HUDEP-2 (cell line): ENCODE measurements around the gene OBSCN.

Experiments used
- DNase-seq, 76 experiments: peaks; one replicate each; lab custom pipeline; 2025; ENCODE audit not compliant: unreplicated experiment in 76 of 76; lab: John Stamatoyannopoulos, UW

The OBSCN gene

DNA sequence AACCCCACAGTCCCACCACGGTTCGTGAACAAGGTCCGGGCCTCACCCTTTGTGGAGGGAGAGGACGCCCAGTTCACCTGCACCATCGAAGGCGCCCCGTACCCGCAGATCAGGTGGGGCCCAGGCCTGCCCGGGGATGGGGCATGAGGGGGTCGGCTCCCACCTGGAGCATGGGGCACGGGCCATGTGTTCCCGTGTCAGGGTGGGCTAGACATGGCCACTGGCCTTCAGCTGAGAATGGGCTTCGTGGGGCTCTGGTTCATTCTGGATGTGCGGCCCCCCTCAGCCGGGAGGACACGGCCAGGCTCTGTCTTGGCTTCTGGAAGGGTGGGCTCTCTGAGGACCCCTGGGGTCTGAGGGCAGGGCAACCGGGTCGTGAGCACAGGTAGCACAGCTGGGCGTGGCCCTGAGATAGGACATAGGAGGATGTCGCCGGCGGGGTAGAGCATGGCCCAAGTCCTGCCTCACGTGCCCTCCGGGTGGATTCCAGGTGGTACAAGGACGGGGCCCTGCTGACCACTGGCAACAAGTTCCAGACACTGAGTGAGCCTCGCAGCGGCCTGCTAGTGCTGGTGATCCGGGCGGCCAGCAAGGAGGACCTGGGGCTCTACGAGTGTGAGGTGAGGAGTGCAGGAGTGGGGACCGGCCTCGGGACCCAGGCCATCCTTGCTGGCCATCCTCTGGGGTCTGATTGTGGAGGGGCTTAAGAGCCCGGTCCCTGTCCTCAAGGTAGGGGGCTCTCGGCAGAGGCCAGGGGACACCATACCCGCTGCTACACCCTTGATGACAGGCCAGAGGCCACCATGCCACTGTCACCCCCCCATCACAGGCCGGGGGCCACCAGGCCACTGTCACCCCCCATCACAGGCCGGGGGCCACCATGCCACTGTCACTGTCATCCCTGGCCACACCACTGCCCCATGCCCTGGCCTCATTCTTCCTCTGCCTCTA, 143.3 kb downstream of the OBSCN start:
- DNase-seq, result no peak

- no peak for DNase-seq
Observed at GRCh38 chr1:228351850-228352249, 144.0 kb downstream of the OBSCN start.

DNA sequence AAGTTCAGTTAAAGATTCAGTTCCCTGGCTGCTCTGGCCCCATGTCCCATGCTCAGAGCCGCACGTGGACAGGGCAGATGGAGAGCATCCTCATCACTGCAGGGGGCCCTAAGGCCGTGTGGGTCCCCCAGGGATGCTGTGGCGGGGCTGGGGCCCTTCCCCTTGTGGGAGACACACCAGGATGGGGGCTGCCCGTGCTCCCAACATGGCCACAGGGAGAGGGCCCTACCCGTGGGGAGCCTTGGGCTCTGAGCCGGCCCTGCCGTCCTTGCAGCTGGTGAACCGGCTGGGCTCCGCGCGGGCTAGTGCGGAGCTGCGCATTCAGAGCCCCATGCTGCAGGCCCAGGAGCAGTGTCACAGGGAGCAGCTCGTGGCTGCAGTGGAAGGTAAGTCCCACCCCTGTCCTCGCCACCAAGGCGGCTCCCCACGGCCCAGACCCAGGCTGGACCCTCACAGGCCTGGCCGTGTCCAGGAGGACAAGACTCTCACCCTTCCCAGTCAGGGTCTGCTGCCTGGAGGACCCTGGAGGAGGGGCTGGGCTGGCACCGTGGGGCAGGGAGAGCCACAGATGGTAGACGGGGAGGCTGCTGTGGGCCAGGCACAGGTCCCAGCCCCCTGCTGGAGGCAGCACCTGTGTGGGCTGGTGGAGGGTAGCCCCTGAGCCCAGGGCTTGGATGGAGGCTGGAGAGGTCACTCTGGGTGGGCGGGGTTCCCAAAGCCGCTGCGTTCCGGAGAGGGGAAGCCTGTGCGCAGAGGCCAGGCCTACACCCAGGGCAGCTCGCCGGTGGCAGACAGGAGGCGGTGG, 145.0 kb downstream of the OBSCN start:
- DNase-seq, result no peak

GRCh38 chr1:228353601-228354371, 145.9 kb downstream of the OBSCN start:
- DNase-seq, result no peak

DNA sequence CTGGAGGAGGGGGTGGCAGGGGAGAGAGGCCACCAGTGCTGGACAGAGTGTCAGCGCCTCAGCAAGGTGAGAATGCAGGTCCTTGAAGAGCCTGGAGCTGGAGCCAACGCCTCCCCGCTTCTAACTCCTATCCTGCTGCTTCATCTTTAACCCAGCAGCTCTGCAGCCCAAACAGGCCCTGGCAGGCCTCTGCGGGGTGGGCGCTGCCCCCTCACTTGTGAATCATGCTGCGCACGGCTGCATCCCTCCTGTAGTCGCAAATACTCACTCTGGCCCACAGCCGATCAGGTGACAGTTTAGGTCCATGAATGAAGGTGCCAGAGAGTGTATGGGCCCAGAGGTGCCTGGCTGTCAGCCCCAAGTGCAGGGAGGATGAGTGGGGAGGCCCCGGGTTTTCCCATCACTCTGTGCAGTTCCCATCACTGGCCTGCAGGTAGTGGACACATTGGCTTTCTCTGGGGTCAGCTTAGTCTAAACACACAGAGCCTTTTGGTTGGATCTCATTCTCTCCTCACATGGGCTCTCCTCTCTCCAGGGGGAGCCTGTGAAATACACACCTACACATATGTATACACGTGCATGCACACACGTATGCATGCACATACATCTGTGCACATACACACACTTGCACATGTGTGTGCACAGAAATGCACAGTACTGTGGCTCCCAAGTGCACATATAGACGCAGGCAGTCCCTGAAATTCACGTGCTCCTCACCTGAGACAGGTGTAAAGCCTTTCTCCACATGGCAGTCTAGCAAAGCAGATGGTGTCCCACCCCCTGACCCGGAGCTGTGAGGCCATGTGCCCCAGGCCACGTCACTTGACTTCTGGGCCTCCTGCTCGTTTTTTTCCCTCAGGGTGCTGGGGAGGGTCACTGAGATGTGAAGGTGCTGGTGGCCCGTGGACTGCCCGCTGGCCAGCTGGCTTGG, 146.8 kb downstream of the OBSCN start:
- no peak for DNase-seq

DNA sequence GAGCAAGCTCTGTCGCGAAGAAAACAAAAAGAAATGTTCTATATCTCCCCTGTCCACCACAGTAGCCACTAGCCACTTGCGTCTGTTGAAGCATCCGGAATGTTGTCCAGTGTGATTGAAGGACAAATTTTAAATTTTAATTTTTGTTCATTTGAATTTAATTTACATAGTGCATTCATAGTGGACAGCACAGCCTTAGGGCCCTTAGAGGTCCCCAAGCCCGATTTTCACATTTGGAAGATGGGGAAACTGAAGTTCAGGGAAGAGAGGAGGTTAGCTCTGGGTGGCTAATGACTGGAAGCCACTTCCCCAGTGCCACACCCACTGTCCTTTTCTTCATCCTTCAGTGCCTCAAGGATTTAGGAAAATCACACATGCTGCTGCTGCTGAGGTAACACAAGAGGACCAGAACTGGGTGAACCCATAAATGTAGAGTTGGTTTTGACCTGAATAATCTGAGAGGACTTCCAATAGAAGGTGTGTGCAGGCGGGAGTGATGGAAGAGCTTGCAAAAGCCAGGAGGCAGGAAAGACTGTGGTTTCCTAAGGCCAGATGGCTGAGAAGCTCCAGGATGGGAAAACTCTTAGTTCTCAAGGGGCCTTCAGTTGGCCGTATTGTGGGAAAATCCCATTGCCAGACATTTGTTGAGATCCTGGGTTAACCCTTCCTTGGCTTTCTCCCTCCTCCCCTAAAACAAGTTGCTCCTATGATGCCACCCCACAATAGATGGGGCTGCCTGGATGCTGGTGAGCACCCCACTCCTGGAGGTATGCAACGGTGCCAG, 149.2 kb downstream of the OBSCN start:
- DNase-seq, result no peak

DNA sequence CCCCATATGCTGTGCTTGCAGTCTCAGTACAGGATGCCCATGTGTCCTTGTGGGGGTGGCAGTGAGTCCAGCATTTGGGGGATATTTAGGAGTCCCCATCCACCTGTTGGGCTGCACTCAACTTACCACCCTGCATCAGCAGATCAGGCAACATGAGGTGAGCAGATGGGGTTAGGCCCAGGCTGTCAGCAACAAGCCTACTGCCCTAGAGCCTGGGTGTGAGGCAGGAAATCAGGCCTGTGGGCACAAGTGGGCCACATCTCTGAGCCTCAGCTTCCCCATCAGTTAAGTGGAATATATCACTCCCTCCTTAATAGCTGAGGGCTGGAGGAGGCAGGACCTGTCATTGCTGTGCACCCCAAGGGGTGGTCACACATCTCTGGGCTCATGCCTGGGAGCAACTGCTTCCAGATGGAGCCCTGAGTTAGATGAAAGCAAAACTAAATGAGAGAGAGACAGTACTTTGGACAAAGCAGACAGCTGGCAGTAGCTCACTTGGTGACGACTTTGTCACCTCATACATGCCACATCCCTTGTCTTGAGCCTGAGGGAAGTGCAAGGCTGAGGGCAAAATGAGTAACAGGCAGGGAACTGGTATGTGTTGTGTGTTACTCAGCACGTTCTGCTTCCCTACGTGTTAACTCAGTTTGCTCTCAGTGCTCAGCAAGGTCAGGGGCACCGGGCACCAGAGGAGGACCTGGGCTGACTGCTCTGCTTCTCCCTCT, 150.4 kb downstream of the OBSCN start:
- DNase-seq, result no peak

DNA sequence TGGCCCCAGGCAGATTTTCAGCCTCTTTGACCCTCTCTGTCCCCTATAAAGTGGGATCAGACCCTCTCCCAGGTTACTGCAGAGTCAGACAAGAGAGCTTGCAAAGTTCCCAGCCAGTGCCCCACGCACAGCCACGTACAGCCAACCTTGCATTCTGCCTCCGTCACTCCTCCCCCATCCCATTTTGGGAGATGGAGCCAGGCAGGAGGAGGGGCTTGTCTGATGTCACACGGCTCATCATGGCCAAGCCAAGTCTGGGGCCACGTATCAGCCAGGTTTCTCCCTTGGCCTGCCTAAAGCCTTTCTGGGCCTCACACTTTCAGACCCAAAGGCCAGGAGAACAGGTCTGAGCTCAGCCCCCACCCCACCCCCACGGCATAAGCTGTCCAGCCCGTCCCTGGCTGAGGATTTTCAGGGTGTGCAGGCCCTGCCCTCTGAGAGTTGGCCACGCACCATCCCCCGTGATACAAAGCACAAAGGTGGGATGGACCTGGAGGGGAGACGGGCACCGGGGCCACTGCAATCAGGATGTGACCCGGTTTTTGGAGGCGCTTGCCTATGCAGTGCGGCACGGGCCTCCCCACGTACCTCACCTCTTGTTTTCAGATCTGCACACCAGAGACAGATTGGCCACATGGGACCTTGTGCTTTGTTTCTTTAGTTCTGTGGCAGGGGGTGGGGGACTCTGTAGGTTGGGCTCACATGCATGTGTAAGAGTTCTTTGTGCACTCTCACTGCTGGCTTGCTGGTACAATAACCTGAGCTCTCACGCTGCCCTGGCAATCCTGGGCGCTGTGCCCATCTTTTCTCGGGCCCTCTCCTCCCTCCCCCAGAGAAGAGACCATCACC, 151.1 kb downstream of the OBSCN start:
- DNase-seq, result no peak

GRCh38 chr1:228359613-228360532, 152.0 kb downstream of the OBSCN start:
- DNase-seq, result no peak

- DNase-seq, result no peak
Observed at GRCh38 chr1:228360533-228361313, 152.9 kb downstream of the OBSCN start.

DNA sequence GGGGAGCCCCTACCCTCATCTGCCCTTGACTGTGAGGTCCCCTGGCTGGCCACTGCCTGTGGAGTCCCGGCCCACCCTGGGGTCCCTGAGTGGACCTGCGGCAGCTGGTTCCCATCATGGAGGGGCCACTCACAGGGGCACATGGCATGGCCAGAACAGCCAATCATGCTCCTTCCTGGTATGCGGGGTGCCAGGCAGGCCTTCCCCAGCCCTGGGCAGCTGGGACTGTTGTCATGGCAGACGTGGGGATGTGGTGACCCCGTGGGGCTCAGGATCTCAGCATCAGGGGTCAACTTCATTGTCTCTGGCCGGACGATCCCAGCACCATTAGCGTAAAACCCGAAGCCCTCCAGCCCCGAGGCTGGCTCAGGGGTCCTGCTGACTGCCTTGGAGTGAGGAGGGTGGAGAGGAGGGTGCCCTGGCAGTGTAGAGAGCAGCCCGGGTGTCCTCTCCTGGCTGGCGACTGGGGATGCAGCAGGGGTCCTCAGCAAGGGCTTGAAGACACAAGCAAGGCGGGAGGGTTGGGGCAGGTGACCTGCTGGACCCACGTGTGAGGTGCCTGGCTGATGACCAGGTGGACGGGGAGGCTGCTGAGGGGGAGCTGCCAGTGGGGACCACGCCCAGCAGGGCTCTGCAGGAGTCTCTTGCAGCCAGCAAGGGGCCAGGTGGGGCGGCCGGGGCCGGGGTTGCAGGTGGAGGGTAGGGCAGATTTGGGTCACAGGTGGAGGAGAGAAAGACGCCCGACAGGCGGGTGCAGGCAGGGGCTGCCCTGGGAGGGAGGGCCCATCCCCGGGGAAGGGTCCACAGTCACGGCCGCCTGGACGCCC, 153.7 kb downstream of the OBSCN start:
- no peak for DNase-seq

- no peak for DNase-seq
Observed at GRCh38 chr1:228362141-228362883, 154.5 kb downstream of the OBSCN start.

- DNase-seq, result no peak
Observed at GRCh38 chr1:228362884-228363450, 155.1 kb downstream of the OBSCN start.

DNA sequence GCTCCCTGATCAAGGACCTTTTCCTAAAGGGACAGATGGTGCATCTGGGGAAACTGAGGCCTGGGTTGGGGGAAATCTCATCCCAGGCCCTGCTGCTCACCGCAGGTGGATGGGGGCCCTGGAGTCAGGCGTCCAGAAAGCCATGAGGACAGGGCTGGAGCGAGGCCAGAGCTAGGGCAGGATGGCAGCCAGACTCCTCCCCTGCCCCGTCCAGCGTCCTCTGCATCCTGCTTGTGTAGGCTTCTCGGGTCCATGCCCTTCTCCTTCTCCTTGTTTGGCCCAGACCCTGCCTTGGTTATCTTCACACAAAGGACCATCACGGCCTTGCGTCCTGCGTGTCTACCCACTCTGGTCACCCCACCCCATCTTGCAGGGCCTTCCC, 155.8 kb downstream of the OBSCN start:
- DNase-seq, result no peak
